GM21529 (cell line): ENCODE data around the gene SEMA4C.

Experiments used
- ATAC-seq: cut with Tn5 transposase; IDR thresholded peaks from one replicate; pipeline ENCODE4 v1.9.1; 2021; ENCODE audit not compliant: unreplicated experiment

SEMA4C gene

GRCh38 chr2:96824079-96824870, 45.6 kb downstream of the SEMA4C start:
- no peak for ATAC-seq

GRCh38 chr2:96823198-96823597, 46.7 kb downstream of the SEMA4C start:
- ATAC-seq, result no peak

- no peak for ATAC-seq
Measured at GRCh38 chr2:96822786-96823185, 47.1 kb downstream of the SEMA4C start.

- no peak for ATAC-seq
Measured at GRCh38 chr2:96821113-96821675, 48.7 kb downstream of the SEMA4C start.

- no peak for ATAC-seq
Measured at GRCh38 chr2:96819876-96820511, 49.9 kb downstream of the SEMA4C start.

GRCh38 chr2:96819128-96819875, 50.6 kb downstream of the SEMA4C start:
- ATAC-seq, result no peak

- no peak for ATAC-seq
Measured at GRCh38 chr2:96817882-96818281, 52.0 kb downstream of the SEMA4C start.

- peak; percentile 36 for ATAC-seq
Measured at GRCh38 chr2:96816836-96817702, 52.8 kb downstream of the SEMA4C start.

GRCh38 chr2:96816127-96816835, 53.6 kb downstream of the SEMA4C start, which contains the start of gene CNNM3:
CNNM3 (plus strand) TSS chr2:96816268; CDS start chr2:96816278, 10 bp downstream.
- peak; percentile 85 for ATAC-seq

- ATAC-seq, result peak; percentile 12
Measured at GRCh38 chr2:96815326-96816126, 54.4 kb downstream of the SEMA4C start.

- ATAC-seq, result no peak
Measured at GRCh38 chr2:96813656-96814055, 56.2 kb downstream of the SEMA4C start.

GRCh38 chr2:96811917-96812316, 58.0 kb downstream of the SEMA4C start:
- no peak for ATAC-seq

GRCh38 chr2:96810783-96811192, 59.1 kb downstream of the SEMA4C start:
- ATAC-seq, result no peak

GRCh38 chr2:96809951-96810782, 59.7 kb downstream of the SEMA4C start:
- ATAC-seq, result no peak
